ENCODE data around the gene MEA1. TPM values are rescaled to one million over a fixed set of nuclear protein-coding genes. Genes with fewer than 3 reads are reported as not detected.

MEA1 gene
- total and polyA plus RNA-seq, 10 of the 15 experiments (the other 5 are each of a cell fraction or from before 2014, with no cell fraction given) = 59.1 to 148 (median 96.4) TPM

- TF ChIP-seq CTCF (IDR thresholded peaks at IDR 0.05 in 2 of 3, conservative IDR thresholded peaks at IDR 0.05 in 1 of 3; ENCODE audit: control insufficient read depth in 2 of 3, extremely low read depth in 1 of 3, insufficient read depth in 1 of 3, low read depth in 3 of 3, low read length in 3 of 3) (no peak), STAT1 (conservative IDR thresholded peaks at IDR 0.05) (no peak), E2F4 (IDR thresholded peaks at IDR 0.05; ENCODE audit: low read depth, low read length) (no peak), MTA3 (IDR thresholded peaks at IDR 0.05; ENCODE audit: borderline replicate concordance, low read length) (no peak), HSF1 (IDR thresholded peaks at IDR 0.05; ENCODE audit: low read depth, low read length) (no peak), BRCA1 (IDR thresholded peaks at IDR 0.05; ENCODE audit: low read depth, low read length) (no peak), MTA2 (IDR thresholded peaks at IDR 0.05; ENCODE audit: low read depth) (no peak), TCF3 (IDR thresholded peaks at IDR 0.05; ENCODE audit: borderline replicate concordance, insufficient read depth, low read depth, low read length) (no peak), BCLAF1 (IDR thresholded peaks at IDR 0.05) (no peak), LARP7 (IDR thresholded peaks at IDR 0.05) (no peak), BCL3 (IDR thresholded peaks at IDR 0.05; ENCODE audit: borderline replicate concordance, insufficient read depth, low read depth, low read length, poor library complexity, severe bottlenecking) (no peak), MXI1 (IDR thresholded peaks at IDR 0.05; ENCODE audit: low read depth, low read length) (peak; percentile 74), RELB (IDR thresholded peaks at IDR 0.05; ENCODE audit: low read depth) (peak; percentile 89), NR2C1 (IDR thresholded peaks at IDR 0.05) (peak; percentile 29; the same call in 1 of the 2 replicates), POLR2AphosphoS5 (IDR thresholded peaks at IDR 0.05; ENCODE audit: low read length) (peak; percentile 91)
Observed at GRCh38 chr6:43059168-43060033, 45.7 kb upstream of the MEA1 start, which contains the start of the genes KLC4 and MRPL2 (continued).
